ENCODE data around the gene UBR3.

UBR3 gene

GRCh38 chr2:170006587-170007325 lies 179.5 kb downstream of the UBR3 start:
- DNase-seq: no peak

GRCh38 chr2:170009209-170009608 lies 182.0 kb downstream of the UBR3 start:
- DNase-seq: no peak

- DNase-seq: no peak
Observed at GRCh38 chr2:170012773-170013172, 185.5 kb downstream of the UBR3 start.

GRCh38 chr2:170013802-170014551 lies 186.7 kb downstream of the UBR3 start:
- DNase-seq: no peak

GRCh38 chr2:170014769-170015168 lies 187.5 kb downstream of the UBR3 start:
- no peak for DNase-seq

- no peak for DNase-seq
Observed at GRCh38 chr2:170017860-170018532, 190.7 kb downstream of the UBR3 start.

- no peak for DNase-seq
Observed at GRCh38 chr2:170019060-170019805, 192.0 kb downstream of the UBR3 start.

- DNase-seq: no peak
Observed at GRCh38 chr2:170020777-170021176, 193.5 kb downstream of the UBR3 start.

- DNase-seq: no peak
Observed at GRCh38 chr2:170022692-170023091, 195.4 kb downstream of the UBR3 start.

GRCh38 chr2:170024721-170025120 lies 197.5 kb downstream of the UBR3 start:
- DNase-seq: no peak

GRCh38 chr2:170025223-170025622 lies 198.0 kb downstream of the UBR3 start:
- DNase-seq: no peak

- DNase-seq: no peak
Observed at GRCh38 chr2:170026361-170026760, 199.1 kb downstream of the UBR3 start.

GRCh38 chr2:170029551-170029950 lies 202.3 kb downstream of the UBR3 start:
- DNase-seq: no peak

GRCh38 chr2:170030040-170030439 lies 202.8 kb downstream of the UBR3 start:
- no peak for DNase-seq

GRCh38 chr2:170031288-170031687 lies 204.0 kb downstream of the UBR3 start:
- DNase-seq: no peak

- no peak for DNase-seq
Observed at GRCh38 chr2:170034596-170034995, 207.3 kb downstream of the UBR3 start.

- DNase-seq: no peak
Observed at GRCh38 chr2:170038734-170039133, 211.5 kb downstream of the UBR3 start.

- DNase-seq: no peak
Observed at GRCh38 chr2:170039401-170040172, 212.3 kb downstream of the UBR3 start.

- DNase-seq: no peak
Observed at GRCh38 chr2:170044751-170045478, 217.7 kb downstream of the UBR3 start.

- no peak for DNase-seq
Observed at GRCh38 chr2:170047331-170048065, 220.2 kb downstream of the UBR3 start.

- DNase-seq: no peak
Observed at GRCh38 chr2:170052151-170052550, 224.9 kb downstream of the UBR3 start.
